K562 (cell line): ENCODE measurements around the gene SHISA5.

ENCODE experiments used
- ARNT ChIP-seq, 2 experiments: fragments of 450-650 bp; IDR thresholded peaks; 2 replicates each; pipeline ENCODE4 v1.6.1; 2016; ENCODE audit warnings: mild to moderate bottlenecking in 1 of 2
- ATF4 ChIP-seq: fragments of 450-650 bp; formaldehyde crosslinking; IDR thresholded peaks from 2 replicates; pipeline ENCODE4 v1.4.0; 2022; ENCODE audit warnings: mild to moderate bottlenecking, moderate library complexity
- CHD1 ChIP-seq: fragments of 200-600 bp; sonication (generic); IDR thresholded peaks from one replicate; pipeline ENCODE4 v1.6.1; 2012; ENCODE audit warnings: mild to moderate bottlenecking, moderate library complexity, low read length, inconsistent platforms
- CHD7 ChIP-seq: fragments of 200-600 bp; sonication (generic); IDR thresholded peaks from one replicate; pipeline ENCODE4 v1.6.1; 2012; ENCODE audit warnings: mild to moderate bottlenecking, low read depth, low read length, inconsistent platforms
- NR1H2 ChIP-seq: sonication (generic); formaldehyde crosslinking; IDR thresholded peaks from 2 replicates; pipeline ENCODE4 v1.4.0; 2020; ENCODE audit warnings: mild to moderate bottlenecking, missing genetic modification reagents
- POLR2A ChIP-seq: fragments of 450-650 bp; conservative IDR thresholded peaks from 2 replicates; pipeline ENCODE4 v1.6.1; 2016
- POLR2AphosphoS2 ChIP-seq: IDR thresholded peaks from 2 replicates; pipeline ENCODE4 v1.6.1; 2012; ENCODE audit warnings: low read length, improper control_type of control experiment
- PPARD ChIP-seq: fragments of 250-450 bp; sonication (Bioruptor Pico); IDR thresholded peaks from 2 replicates; pipeline ENCODE4 v1.8.0; 2022; ENCODE audit warnings: inconsistent platforms, mild to moderate bottlenecking, moderate library complexity

GRCh38 chr3:48492461-48493202, 11.3 kb downstream of the SHISA5 start:
- TF ChIP-seq ARNT (IDR thresholded peaks at IDR 0.05) (no peak), POLR2A (no peak), CHD1 (no peak), POLR2AphosphoS2 (no peak), PPARD (CRISPR knock-in tag) (no peak), ATF4 (CRISPR knock-in tag) (no peak), NR1H2 (CRISPR knock-in tag) (no peak), CHD7 (no peak)
